HepG2 (cell line): ENCODE measurements around the gene ZDHHC8. TPM values are rescaled to one million over a fixed set of nuclear protein-coding genes. Genes with fewer than 3 reads are reported as not detected.
A peak's percentile ranks its signal among the peaks of the same experiment; 100 is the strongest.

Experiments used
- ELK4 ChIP-seq: sonication (generic); formaldehyde crosslinking; IDR thresholded peaks from 2 replicates; pipeline ENCODE4 v1.9.0; 2021; ENCODE audit warnings: missing genetic modification reagents, borderline replicate concordance
- HMGXB3 ChIP-seq: sonication (generic); formaldehyde crosslinking; IDR thresholded peaks from 2 replicates; pipeline ENCODE4 v1.4.0; 2020; ENCODE audit warnings: missing genetic modification reagents, borderline replicate concordance
- HOXA9 ChIP-seq: sonication (generic); formaldehyde crosslinking; IDR thresholded peaks from 2 replicates; pipeline ENCODE4 v1.8.1; 2022; ENCODE audit warnings: missing genetic modification reagents, mild to moderate bottlenecking, moderate library complexity, borderline replicate concordance
- MBNL3 ChIP-seq: fragments of 250-450 bp; sonication (Bioruptor Pico); conservative IDR thresholded peaks from 2 replicates; pipeline ENCODE4 v1.8.0; 2022; ENCODE audit warnings: mild to moderate bottlenecking, inconsistent platforms
- MLXIP ChIP-seq: sonication (generic); formaldehyde crosslinking; IDR thresholded peaks from 2 replicates; pipeline ENCODE4 v1.9.0; 2021; ENCODE audit warnings: missing genetic modification reagents, borderline replicate concordance
- TAF1 ChIP-seq: sonication (generic); formaldehyde crosslinking; IDR thresholded peaks from 2 replicates; pipeline ENCODE4 v1.4.0; 2020; ENCODE audit warnings: missing genetic modification reagents
- TIGD3 ChIP-seq: sonication (generic); formaldehyde crosslinking; IDR thresholded peaks from 2 replicates; pipeline ENCODE4 v1.5.1; 2020; ENCODE audit warnings: mild to moderate bottlenecking, missing genetic modification reagents, borderline replicate concordance
- ZNF234 ChIP-seq: sonication (generic); formaldehyde crosslinking; conservative IDR thresholded peaks from 2 replicates; pipeline ENCODE4 v1.5.1; 2020; ENCODE audit warnings: mild to moderate bottlenecking, missing genetic modification reagents
- ZNF281 ChIP-seq: sonication (generic); formaldehyde crosslinking; IDR thresholded peaks from 2 replicates; pipeline ENCODE4 v1.4.0; 2020; ENCODE audit warnings: missing genetic modification reagents, borderline replicate concordance
- ZNF446 ChIP-seq: sonication (generic); formaldehyde crosslinking; IDR thresholded peaks from 2 replicates; pipeline ENCODE4 v1.5.0; 2020; ENCODE audit warnings: mild to moderate bottlenecking, missing genetic modification reagents
- ZSCAN22 ChIP-seq: sonication (generic); formaldehyde crosslinking; IDR thresholded peaks from 2 replicates; pipeline ENCODE4 v1.4.0; 2020; ENCODE audit warnings: mild to moderate bottlenecking, missing genetic modification reagents
- ZSCAN5A ChIP-seq: sonication (generic); formaldehyde crosslinking; IDR thresholded peaks from 2 replicates; pipeline ENCODE4 v1.8.0; 2022; ENCODE audit warnings: mild to moderate bottlenecking, missing genetic modification reagents, borderline replicate concordance
- polyA plus RNA-seq, 8 experiments: library from polyadenylated mRNA; depleted of rRNA in 3 of 8; stranded (reverse) in 7 of 8; unstranded in 1 of 8; fragments of >200 nt; fragmentation: Illumina TruSeq in 4 of 8; extraction: Trizol in 4 of 8; gene quantifications; 2 replicates each; pipeline versions ENCODE4 v1.2.1 to v1.2.3, GENCODE V29; 2011 to 2016; ENCODE audit warnings: low read depth in 4 of 8, missing spikeins in 1 of 8, mixed read lengths in 1 of 8; ENCODE audit not compliant: insufficient read depth in 1 of 8
- total RNA-seq, 5 experiments: library from RNA; depleted of rRNA; stranded (reverse); fragments of >200 nt; fragmentation: Illumina TruSeq; extraction: Trizol; gene quantifications; 2 replicates each; pipeline ENCODE4 v1.2.3, GENCODE V29; 2016; ENCODE audit warnings: low read depth in 1 of 5

The ZDHHC8 gene
- total and polyA plus RNA-seq, 2 of the 13 experiments (the other 11 are each of a cell fraction or from before 2014, with no cell fraction given) = 7.5 to 21.3 TPM

- TF ChIP-seq ZNF281 (CRISPR knock-in tag) (peak; percentile 83), TAF1 (CRISPR knock-in tag) (peak; percentile 56; the same call in 1 of the 2 replicates), MLXIP (CRISPR knock-in tag) (no peak), ZSCAN22 (CRISPR knock-in tag) (no peak), ELK4 (peak; percentile 72; the same call in 1 of the 2 replicates), HMGXB3 (no peak; the same call in 1 of the 2 replicates), HOXA9 (CRISPR knock-in tag) (peak; percentile 81; the same call in 1 of the 2 replicates), TIGD3 (CRISPR knock-in tag) (no peak), ZSCAN5A (peak; percentile 84; the same call in 1 of the 2 replicates), ZNF234 (CRISPR knock-in tag) (0 out of 2 replicates have a peak, but pooled peaks have one; percentile 9), MBNL3 (no peak), ZNF446 (peak; percentile 86)
These were observed 14.5 kb upstream of the ZDHHC8 start, which contains the start of gene TRMT2A (continued) for GRCh38 chr22:20116951-20117632.
